Right lobe of liver (tissue), 4 donors: ENCODE results near the gene BSND.

Source experiments
- POLR2A ChIP-seq: fragments of 450-650 bp; IDR thresholded peaks from one replicate; pipeline ENCODE4 v1.6.1; 2017; ENCODE audit warnings: antibody characterized with exemption, mild to moderate bottlenecking
- TF ChIP-seq, protein P1 (sequence below), 4 donors: fragments of 200-600 bp in 3 of 4; fragments of 450-650 bp in 1 of 4; IDR thresholded peaks; one replicate each; pipeline versions ENCODE4 v1.5.1 to v1.8.0; 2016 to 2022; ENCODE audit warnings: antibody characterized with exemption in 4 of 4, mild to moderate bottlenecking in 2 of 4
- donor health status: DM: no; HTN: no; CAD: no.
- donor health status: DM: no; HTN: no; CAD: no.
- donor health status: DM: no; HTN: yes; CAD: no.

DNA sequence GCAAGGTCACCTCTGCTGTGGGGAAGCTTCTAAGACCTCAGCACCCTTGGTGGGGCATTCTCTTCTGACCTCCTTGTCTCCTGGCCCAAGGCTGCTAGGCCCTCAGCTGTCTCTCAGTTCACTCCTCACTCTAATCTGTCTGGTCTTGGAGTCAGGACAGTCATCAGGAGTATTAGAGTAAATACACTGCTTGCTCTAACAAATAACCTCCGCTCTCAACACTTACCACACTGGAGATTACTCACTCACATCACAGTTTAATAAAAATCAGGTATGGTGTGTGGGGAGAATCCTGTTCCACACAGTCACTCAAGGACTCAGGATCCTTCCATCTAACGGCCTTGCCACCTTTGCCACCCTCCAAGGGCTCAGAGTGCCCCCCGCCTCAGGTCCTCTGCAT is 44.9 kb upstream of the BSND start:
- no peak for TF ChIP-seq POLR2A
- TF ChIP-seq, protein P1, sequence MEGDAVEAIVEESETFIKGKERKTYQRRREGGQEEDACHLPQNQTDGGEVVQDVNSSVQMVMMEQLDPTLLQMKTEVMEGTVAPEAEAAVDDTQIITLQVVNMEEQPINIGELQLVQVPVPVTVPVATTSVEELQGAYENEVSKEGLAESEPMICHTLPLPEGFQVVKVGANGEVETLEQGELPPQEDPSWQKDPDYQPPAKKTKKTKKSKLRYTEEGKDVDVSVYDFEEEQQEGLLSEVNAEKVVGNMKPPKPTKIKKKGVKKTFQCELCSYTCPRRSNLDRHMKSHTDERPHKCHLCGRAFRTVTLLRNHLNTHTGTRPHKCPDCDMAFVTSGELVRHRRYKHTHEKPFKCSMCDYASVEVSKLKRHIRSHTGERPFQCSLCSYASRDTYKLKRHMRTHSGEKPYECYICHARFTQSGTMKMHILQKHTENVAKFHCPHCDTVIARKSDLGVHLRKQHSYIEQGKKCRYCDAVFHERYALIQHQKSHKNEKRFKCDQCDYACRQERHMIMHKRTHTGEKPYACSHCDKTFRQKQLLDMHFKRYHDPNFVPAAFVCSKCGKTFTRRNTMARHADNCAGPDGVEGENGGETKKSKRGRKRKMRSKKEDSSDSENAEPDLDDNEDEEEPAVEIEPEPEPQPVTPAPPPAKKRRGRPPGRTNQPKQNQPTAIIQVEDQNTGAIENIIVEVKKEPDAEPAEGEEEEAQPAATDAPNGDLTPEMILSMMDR (IDR thresholded peaks at IDR 0.05): no peak
